Activated CD8-positive, alpha-beta memory T cell treated with anti-CD3 and anti-CD28 coated beads, Interleukin-2, amount 50 U/mL, for 24 hours (primary cell): ENCODE results near the gene NEURL1B.
"Not testable (repeated sequence)": the region's sequence is repeated elsewhere in the genome, so short reads cannot be mapped to it uniquely, and the experiment has no call there.

Experiments used
- DNase-seq: peaks from one replicate; pipeline ENCODE4 v3.0.0-alpha.2; 2020; ENCODE audit errors: extremely low read depth

NEURL1B gene

GRCh38 chr5:172695232-172696054 is 54.4 kb downstream of the NEURL1B start:
- no peak for DNase-seq

GRCh38 chr5:172696171-172696849 is 55.2 kb downstream of the NEURL1B start:
- no peak for DNase-seq

- peak; percentile 53 for DNase-seq
Measured at GRCh38 chr5:172697123-172698121, 56.4 kb downstream of the NEURL1B start.

GRCh38 chr5:172699423-172699822 is 58.4 kb downstream of the NEURL1B start:
- DNase-seq: no peak

GRCh38 chr5:172699999-172700364 is 58.9 kb downstream of the NEURL1B start:
- DNase-seq: no peak

GRCh38 chr5:172700365-172701290 is 59.6 kb downstream of the NEURL1B start:
- DNase-seq: no peak

- DNase-seq: no peak
Measured at GRCh38 chr5:172701291-172701656, 60.2 kb downstream of the NEURL1B start.

- no peak for DNase-seq
Measured at GRCh38 chr5:172703952-172704351, 62.9 kb downstream of the NEURL1B start.

- no peak for DNase-seq
Measured at GRCh38 chr5:172705576-172706084, 64.6 kb downstream of the NEURL1B start.

- DNase-seq: no peak
Measured at GRCh38 chr5:172706796-172707195, 65.7 kb downstream of the NEURL1B start.

GRCh38 chr5:172707285-172708182 is 66.5 kb downstream of the NEURL1B start:
- no peak for DNase-seq

GRCh38 chr5:172708183-172708505 is 67.1 kb downstream of the NEURL1B start:
- DNase-seq: no peak

GRCh38 chr5:172710676-172711075 is 69.6 kb downstream of the NEURL1B start:
- no peak for DNase-seq

GRCh38 chr5:172711321-172711861 is 70.3 kb downstream of the NEURL1B start:
- DNase-seq: not testable (repeated sequence)

- DNase-seq: no peak
Measured at GRCh38 chr5:172712610-172713009, 71.5 kb downstream of the NEURL1B start.

- DNase-seq: peak; percentile 45
Measured at GRCh38 chr5:172713113-172713808, 72.2 kb downstream of the NEURL1B start.

GRCh38 chr5:172713809-172714490 is 72.9 kb downstream of the NEURL1B start:
- DNase-seq: no peak
